Activated T-helper 2 cell treated with anti-CD3 and anti-CD28 coated beads, Interferon-gamma antibody, Interleukin-2, Interleukin-4, amounts not matched to agents 10 μg/mL and 5 μg/mL and 100 μg/mL, durations not matched to agents 14 hours and 24 hours and 36 hours (primary cell): ENCODE measurements around the gene DSCAML1. TPM values are rescaled to one million over a fixed set of nuclear protein-coding genes. Genes with fewer than 3 reads are reported as not detected.
"Not testable (repeated sequence)": the region's sequence is repeated elsewhere in the genome, so short reads cannot be mapped to it uniquely, and the experiment has no call there.

Experiments
- DNase-seq: peaks from one replicate; pipeline ENCODE4 v3.0.0; 2021; ENCODE audit warnings: low spot score
- H3K27ac Mint-ChIP-seq: one replicate; pipeline ENCODE4 v1.8.0; 2021; ENCODE audit warnings: mixed read lengths
- H3K27me3 Mint-ChIP-seq: one replicate; pipeline ENCODE4 v1.8.0; 2021; ENCODE audit warnings: low read depth, mixed read lengths
- H3K36me3 Mint-ChIP-seq: one replicate; pipeline ENCODE4 v1.8.0; 2021; ENCODE audit warnings: low read depth, mixed read lengths
- H3K4me1 Mint-ChIP-seq: one replicate; pipeline ENCODE4 v1.8.0; 2021; ENCODE audit warnings: low read depth, mixed read lengths
- H3K4me3 Mint-ChIP-seq: one replicate; pipeline ENCODE4 v1.8.0; 2021; ENCODE audit warnings: low read depth, mild to moderate bottlenecking, moderate library complexity, mixed read lengths
- H3K9me3 Mint-ChIP-seq: one replicate; pipeline ENCODE4 v1.8.0; 2021; ENCODE audit warnings: mixed read lengths
- intact Hi-C: fragments of 100-400 bp; cut with micrococcal nuclease; formaldehyde crosslinking; loops from one replicate; pipeline ENCODE4 v1.15.1; 2023
- total RNA-seq: library from RNA; stranded (reverse); gene quantifications from 2 replicates; pipeline ENCODE4 v1.2.3, GENCODE V29; 2022

DSCAML1 gene
- total RNA-seq, 1 donor from 2014 or later: not detected

DNA sequence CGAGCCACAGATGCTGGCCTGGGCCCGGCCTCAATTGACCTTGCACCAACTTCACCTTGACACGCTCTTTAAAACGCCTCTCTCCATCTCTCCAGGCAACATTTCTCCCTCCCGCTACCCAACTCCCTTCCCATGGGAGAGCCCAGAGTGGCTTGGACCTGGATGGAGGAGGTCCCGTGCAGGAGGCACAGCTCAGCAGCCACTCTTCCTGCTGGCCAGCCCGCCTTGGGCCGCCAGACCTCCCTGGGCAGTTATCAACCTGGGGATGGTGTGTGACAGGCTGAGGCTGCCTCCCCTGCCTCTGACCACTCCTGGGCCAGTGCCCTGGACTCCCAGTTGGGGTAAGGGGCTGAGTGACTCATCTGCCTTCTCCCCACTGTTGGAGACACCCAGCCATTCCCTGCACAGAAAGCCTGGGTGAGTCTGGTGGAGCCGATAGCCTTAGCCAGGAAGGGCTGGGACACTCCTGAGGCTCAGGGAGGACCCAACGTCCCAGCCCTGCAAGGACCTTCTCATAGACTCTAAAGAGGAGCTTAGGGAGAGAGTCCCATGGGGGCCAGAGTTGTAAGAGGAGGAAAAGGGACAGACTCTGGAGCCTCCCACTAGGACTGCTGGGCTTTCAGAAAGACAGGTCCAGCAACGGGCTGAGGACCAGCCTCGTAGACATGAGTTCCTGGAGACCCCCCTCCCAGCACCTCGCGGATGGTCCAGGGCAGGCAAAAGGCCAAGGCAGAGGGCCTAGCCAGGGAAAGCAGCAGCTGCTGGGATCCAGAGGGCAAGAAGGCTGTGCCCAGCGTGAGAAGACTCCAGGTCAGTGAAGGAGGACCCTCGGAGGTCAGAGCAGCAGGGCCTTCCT is 337.7 kb downstream of the DSCAML1 start:
- Mint-ChIP-seq H3K27ac (peak overlapping the region; percentile 9), H3K36me3 (no peaks in the 10 kb centered on the region), H3K27me3 (no peaks in the 10 kb centered on the region), H3K4me3 (no peak overlapping the region), H3K4me1 (peaks cover 4% of the 10 kb centered on the region), H3K9me3 (peaks cover 3% of the 10 kb centered on the region)
- no peak for DNase-seq
- intact Hi-C loops: no loop called here

DNA sequence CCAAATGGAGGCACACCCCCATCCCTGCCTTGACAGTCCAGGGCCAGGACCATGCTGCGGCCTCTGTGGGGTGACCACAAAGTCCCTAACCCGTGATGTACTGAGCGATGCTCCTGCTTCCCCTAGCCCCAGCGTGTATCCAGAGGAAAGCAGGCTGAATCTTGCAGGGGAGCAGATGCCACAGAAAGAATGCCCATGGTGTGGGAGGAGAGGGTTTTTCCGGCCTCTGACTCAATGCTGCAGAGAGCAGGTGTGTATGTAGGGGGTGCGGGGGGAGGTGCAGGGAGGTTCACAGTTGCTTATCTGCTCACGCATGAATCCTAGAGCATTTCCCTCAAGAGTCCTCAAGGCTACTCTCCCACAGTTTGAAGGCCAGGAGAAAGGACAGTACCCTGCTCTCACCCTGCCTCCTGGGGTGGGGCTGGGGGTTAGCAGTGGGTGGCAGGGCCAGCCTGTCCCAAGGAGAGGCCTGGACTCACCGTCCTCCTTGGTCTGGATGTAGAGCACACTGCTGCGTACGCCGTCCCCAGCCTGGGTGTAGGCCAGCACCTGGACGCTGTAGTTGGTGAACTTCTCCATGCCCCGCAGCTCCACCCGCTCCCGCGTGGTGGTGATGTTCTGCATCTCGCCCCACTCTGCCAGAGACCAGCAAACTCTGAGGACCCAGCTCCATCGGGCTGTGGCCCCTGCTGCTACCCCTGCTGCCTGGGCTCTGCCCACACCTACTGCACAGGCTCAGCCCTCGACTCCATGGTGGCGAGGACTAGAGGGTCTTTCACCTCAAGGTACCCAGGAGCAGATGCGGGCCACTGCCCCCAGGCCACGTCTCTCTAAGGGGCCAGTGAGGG is 338.5 kb downstream of the DSCAML1 start:
- Mint-ChIP-seq H3K27me3 (no peaks in the 10 kb centered on the region), H3K36me3 (no peaks in the 10 kb centered on the region), H3K4me3 (no peak overlapping the region), H3K4me1 (peaks cover 4% of the 10 kb centered on the region), H3K9me3 (peaks cover 8% of the 10 kb centered on the region), H3K27ac (peak overlapping the region; percentile 9)
- intact Hi-C loops: no loop called here
- no peak for DNase-seq

DNA sequence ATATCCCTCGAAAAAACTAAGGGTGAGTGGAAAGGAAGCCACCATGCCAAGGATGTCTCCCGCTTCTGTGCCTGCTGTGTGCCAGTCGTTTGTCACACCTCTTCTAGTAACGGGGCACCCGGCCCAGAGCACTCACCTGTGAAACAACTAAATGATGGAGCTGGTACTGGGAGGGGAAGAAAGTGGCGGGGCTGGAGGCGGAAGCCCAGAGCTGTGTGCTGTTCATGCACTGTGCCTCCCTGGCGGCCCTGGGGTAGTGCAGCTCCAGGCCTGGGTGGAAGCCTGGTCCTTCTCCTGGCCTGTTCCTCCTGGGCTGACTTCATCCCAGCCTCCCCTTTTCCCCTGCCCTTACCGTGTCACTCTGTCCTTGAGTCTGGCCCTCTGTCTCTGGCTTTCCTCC is 339.2 kb downstream of the DSCAML1 start:
- H3K4me3 Mint-ChIP-seq: no peak overlapping the region

DNA sequence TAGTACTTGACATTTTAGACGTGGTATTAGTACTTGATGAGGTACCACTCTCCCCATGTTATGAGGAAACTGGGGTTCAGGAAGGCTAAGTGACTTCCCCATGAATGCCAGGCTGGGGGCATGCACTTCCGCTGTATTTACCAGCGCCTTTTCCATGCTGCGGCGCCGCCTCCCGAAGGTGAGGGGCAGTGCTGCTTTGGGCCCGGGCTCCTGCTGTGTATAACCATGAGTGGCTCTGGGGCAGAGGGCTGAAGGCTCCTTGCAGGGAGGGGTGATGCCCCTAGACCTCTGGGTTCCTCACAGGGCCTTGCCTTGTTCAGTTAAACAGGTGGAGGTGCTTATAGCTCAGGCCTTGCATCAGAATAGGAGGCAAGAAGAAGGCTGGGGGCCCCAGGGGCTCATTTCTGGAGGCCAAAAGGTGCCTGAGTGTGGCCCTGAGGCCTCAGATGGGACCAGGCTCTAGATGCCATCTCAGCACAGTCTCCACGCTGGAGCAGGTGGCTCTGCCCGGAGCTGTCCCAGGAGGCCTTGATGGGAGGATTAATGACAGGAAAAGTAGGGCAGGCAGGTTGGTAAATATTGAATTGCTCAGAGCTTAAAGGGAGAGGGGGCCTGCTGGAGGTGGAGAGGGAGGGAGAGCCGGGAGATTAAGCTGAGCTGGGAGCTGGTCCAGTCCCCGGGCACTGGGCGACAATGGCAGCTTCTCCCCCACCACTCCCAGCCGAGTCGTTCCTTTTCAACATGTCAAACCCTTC is 339.8 kb downstream of the DSCAML1 start:
- Mint-ChIP-seq H3K4me3 (no peak overlapping the region), H3K36me3 (no peaks in the 10 kb centered on the region), H3K27me3 (no peaks in the 10 kb centered on the region), H3K9me3 (peaks cover 8% of the 10 kb centered on the region), H3K27ac (no peak overlapping the region), H3K4me1 (peaks cover 4% of the 10 kb centered on the region)
- DNase-seq: no peak
- intact Hi-C loops: no loop called here

More for the DNA sequence above, 339.2 kb downstream of the DSCAML1 start:
- H3K27me3 Mint-ChIP-seq: no peaks in the 10 kb centered on the region
- H3K9me3 Mint-ChIP-seq: peaks cover 8% of the 10 kb centered on the region
- intact Hi-C loops: no loop called here
- H3K27ac Mint-ChIP-seq: no peak overlapping the region
- no peak for DNase-seq
- H3K36me3 Mint-ChIP-seq: no peaks in the 10 kb centered on the region
- H3K4me1 Mint-ChIP-seq: peaks cover 4% of the 10 kb centered on the region

DNA sequence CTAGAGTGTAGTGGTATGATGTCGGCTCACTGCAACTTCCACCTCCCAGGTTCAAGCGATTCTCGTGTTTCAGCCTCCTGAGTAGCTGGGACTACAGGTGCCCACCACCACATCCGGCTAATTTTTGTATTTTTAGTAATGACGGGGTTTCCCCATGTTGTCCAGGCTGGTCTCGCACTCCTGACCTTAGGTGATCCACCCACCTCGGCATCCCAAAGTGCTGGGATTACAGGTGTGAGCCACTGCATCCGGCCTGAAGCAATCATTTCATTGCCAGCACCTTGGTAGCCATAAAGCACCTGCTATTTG is 340.3 kb downstream of the DSCAML1 start:
- H3K4me1 Mint-ChIP-seq, DNase-seq, H3K36me3 Mint-ChIP-seq, H3K27me3 Mint-ChIP-seq, H3K9me3 Mint-ChIP-seq, H3K4me3 Mint-ChIP-seq, intact Hi-C loops, H3K27ac Mint-ChIP-seq: not testable (repeated sequence)

DNA sequence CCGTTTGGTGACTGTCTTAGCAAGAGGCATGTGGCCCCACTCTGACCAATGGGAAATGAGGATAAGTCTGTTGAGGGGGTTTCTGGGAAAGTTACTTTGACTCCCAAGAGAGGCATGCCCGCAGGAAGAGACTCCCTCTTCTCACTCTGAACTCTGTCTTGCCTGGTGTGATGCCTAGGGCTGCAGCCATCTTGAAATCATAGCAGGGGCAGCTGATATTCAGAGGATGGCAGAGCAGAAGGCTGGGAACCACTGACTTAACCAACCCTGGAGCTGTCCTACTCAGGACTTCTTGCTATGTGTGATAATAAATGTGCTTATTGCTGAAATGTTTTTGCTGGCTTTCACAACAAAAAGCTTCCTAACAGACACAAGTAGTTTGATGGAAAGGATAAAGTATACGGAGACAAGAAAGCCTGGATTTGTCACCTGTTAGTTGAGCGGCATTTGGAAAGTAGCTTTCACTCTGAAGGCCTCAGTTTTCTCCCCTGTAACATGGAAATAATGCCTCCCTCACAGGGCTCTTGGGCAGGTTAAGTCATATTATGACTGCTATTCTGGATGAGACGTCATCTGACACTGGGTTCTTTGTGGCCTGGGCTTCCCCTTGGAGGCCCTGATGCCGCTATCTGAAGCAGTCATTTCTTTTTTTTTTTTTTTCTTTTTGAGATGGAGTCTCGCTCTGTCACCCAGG is 340.8 kb downstream of the DSCAML1 start:
- DNase-seq: no peak
- intact Hi-C loops: no loop called here
- no peak overlapping the region for H3K4me3 Mint-ChIP-seq
- H3K9me3 Mint-ChIP-seq: peaks cover 8% of the 10 kb centered on the region
- no peaks in the 10 kb centered on the region for H3K36me3 Mint-ChIP-seq
- H3K27me3 Mint-ChIP-seq: no peaks in the 10 kb centered on the region
- peaks cover 4% of the 10 kb centered on the region for H3K4me1 Mint-ChIP-seq
- H3K27ac Mint-ChIP-seq: no peak overlapping the region

DNA sequence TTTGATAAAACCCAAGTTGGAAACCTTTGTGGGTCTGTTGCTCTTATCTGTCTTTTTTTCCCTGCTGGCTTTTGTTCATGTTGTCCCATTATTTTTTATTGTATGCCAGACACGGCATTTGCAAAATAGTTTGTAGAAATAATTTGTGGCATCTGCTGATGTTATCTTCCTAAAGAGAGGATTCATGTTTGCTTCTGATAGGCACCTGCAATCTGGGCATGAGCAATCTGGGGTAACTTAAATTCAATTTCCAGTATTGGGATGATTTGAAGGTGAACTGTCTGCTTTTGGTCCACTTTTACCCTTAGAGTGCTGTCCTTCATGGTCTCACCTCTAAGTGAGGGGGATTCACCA is 342.5 kb downstream of the DSCAML1 start:
- Mint-ChIP-seq H3K27me3 (no peaks in the 10 kb centered on the region), H3K27ac (no peak overlapping the region), H3K4me3 (no peak overlapping the region), H3K36me3 (no peaks in the 10 kb centered on the region), H3K4me1 (peaks cover 4% of the 10 kb centered on the region), H3K9me3 (peaks cover 8% of the 10 kb centered on the region)
- no peak for DNase-seq
- intact Hi-C loops: no loop called here

DNA sequence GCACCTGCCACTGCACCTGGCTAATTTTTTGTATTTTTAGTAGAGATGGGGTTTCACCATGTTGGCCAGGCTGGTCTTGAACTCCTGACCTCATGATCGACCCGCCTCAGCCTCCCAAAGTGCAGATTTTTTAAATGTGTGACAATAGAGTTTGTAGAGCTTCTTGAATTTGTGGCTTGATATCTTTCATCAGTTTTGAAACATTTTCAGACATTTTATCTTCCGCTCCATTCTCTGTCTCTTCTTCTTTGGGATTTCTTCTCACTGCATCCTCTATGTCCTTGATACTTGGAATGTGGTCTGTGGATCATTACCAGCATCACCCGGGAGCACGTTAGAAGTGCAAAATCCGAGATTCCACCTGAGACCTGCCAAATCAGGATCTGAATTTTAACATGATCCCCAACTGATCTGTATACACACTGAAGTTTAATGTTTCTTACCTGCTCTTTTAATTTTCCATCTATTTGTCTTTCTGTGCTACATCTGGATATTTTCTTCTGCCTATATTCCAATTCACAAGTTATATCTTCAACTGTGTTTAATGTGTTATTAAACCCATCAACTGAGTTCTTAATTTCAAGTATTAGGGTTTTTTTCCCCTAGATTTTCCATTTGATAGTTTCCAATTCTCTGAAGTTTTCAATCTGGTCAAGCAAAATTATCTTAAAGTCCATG is 343.0 kb downstream of the DSCAML1 start:
- Mint-ChIP-seq H3K27me3 (no peaks in the 10 kb centered on the region), H3K4me3 (no peak overlapping the region), H3K27ac (no peak overlapping the region), H3K4me1 (peaks cover 4% of the 10 kb centered on the region), H3K36me3 (no peaks in the 10 kb centered on the region), H3K9me3 (peaks cover 8% of the 10 kb centered on the region)
- intact Hi-C loops: no loop called here
- no peak for DNase-seq

DNA sequence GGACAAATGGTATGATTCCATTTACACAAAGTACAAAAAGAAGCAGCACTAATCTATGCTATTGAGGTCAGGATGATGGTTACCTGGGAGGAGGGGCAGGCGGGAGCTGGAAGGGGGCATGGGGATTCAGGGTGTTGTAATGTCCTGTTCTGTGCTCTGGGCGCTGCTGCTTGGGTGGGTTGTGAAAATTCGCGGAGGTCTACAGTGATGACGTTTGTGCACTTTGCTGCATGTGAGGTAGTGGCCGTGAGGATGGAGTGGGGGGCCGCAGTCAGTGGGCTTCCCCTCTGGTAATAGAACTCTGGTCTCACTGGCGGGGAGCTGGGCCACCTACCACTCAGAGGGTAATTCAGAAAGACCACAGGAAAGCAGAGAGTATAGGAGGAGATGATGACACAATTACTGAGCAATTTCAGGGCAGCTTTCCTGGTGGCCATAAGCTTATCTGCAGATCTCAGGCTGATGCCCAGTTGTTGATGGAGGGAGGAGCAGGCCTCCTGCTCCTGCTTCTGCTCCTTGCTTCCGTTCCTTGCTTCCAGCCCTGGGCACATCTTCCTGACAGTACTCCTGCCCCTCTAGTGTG is 347.8 kb downstream of the DSCAML1 start:
- no peaks in the 10 kb centered on the region for H3K36me3 Mint-ChIP-seq
- peaks cover 4% of the 10 kb centered on the region for H3K9me3 Mint-ChIP-seq
- no peak overlapping the region for H3K4me3 Mint-ChIP-seq
- no peak for DNase-seq
- H3K27me3 Mint-ChIP-seq: peaks cover 9% of the 10 kb centered on the region
- no peak overlapping the region for H3K27ac Mint-ChIP-seq
- no peaks in the 10 kb centered on the region for H3K4me1 Mint-ChIP-seq
- intact Hi-C loops: no loop called here

DNA sequence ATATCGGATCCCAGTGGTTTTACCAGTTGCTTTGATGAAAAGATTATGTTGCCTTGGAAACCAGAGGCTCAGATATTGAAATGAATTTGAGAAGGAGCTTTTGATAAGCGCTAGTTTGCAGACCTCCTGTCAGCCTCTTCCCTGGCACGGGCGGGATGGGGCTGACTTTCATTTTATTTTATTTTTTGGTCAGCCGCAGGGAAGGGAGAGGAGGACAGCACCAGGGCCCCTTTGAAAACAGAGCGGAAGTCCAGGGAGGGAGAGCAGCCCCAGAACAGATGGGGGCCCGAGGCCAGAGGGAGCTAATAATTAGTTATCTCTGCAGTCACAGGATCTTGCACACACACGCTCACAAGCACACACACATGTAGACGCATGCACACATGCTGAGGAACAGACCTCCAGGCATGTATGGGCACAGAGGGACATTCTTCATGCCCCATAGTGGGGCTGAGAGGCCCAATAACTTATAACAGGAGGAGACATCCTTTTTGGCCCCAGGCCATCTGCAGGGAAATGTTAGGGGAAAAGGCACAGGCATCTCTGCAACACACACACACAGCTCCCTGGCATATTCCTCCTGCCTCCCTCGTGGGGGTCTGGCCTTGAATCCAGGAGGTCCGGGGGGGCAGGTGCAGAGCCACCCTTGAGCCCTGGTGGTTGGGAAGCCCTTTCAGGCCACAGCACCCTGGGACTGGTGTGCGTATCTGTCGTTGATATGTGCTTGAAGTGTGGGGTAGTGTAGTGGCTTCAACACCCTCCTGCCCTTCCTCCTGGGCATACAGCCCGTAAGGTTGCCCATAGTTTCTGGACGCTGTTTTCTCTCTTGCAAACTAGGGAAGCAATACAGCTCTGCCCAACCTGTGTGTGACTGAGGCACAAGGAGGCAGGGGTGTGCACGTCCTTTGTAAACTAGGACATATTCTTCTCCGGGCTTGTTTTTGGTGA is 352.0 kb downstream of the DSCAML1 start:
- no peaks in the 10 kb centered on the region for H3K4me1 Mint-ChIP-seq
- DNase-seq: no peak
- intact Hi-C loops: no loop called here

DNA sequence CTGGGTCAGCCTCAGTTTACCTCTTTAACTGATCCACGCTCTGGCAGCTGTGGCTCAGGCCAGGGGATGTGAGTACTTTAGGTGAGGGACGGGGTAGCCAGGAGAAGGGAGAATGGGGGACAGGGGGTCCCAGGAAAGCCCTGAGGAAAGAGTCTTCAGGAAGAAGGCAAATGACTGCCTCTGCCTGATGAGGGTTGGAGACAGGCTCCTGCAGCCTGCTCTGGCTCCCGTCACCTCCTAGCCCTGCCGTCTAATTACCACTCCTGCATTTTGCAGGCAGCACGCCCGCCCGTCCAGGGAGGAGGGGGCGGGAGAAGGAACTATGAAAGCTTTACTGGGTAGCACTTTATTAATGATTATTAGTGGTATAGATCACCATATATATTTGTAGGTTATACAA is 352.8 kb downstream of the DSCAML1 start:
- DNase-seq: no peak
- Mint-ChIP-seq H3K27me3 (peaks cover 15% of the 10 kb centered on the region), H3K36me3 (no peaks in the 10 kb centered on the region), H3K4me1 (no peaks in the 10 kb centered on the region), H3K9me3 (no peaks in the 10 kb centered on the region), H3K27ac (no peak overlapping the region), H3K4me3 (no peak overlapping the region)
- intact Hi-C loops: no loop called here

More for the DNA sequence above, 352.0 kb downstream of the DSCAML1 start:
- no peak overlapping the region for H3K27ac Mint-ChIP-seq
- H3K27me3 Mint-ChIP-seq: peaks cover 15% of the 10 kb centered on the region
- no peak overlapping the region for H3K4me3 Mint-ChIP-seq
- no peaks in the 10 kb centered on the region for H3K36me3 Mint-ChIP-seq
- H3K9me3 Mint-ChIP-seq: no peaks in the 10 kb centered on the region
